ENCODE measurements around the gene RBMS3. TPM values are rescaled to one million over a fixed set of nuclear protein-coding genes. Genes with fewer than 3 reads are reported as not detected.

Gene RBMS3
- total RNA-seq, 1 experiment from 2014 or later, result 5.9 TPM

DNA sequence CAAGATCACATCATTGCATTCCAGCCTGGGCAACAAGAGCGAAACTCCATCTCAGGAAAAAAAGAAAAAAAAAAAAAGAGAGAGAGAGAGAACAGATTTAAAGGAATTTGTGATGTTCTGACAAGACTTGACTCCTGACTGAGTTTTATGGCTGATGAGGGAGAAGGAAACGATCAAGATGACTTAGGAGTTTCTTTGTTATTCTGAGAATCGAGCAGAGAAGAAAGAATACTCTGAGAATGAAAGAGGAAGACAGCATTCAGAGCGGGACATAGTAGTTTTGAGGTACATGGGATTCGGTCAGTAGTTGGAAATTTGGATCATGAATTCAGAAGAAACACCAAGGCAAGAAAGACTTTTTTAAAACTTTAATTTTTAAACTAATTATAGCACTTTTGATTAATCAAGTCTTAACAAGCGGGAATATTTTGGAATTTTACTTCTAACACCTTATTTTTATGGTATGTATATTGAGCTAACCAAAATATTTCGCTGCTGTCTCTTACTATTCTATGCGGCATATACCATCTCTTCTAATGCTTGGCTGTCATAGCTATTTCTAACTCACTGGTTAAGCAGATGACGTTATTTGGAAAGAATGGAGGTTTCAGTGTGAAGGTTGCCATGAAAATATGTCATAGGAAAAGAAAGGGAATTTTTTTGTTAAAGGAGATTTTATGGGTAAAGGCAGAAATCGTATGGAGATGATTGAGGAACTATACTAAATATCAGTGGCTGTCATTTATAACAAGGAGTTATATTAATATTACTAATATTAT, 644.1 kb downstream of the RBMS3 start:
- Histone ChIP-seq H3K4me1 (ENCODE audit: insufficient read depth, low read length, poor library complexity, severe bottlenecking) (no peaks in the 10 kb centered on the region), H3K27ac (ENCODE audit: low read depth, low read length, poor library complexity, severe bottlenecking) (no peak overlapping the region), H3K27me3 (replicated peaks; ENCODE audit: insufficient read depth, low read depth, low read length, poor library complexity) (no peaks in the 10 kb centered on the region), H3K36me3 (ENCODE audit: insufficient read depth, low read length, poor library complexity, severe bottlenecking) (no peaks in the 10 kb centered on the region), H3K4me3 (ENCODE audit: low read depth, low read length, poor library complexity, severe bottlenecking) (no peak overlapping the region), H3K9me3 (ENCODE audit: low read depth, low read length, poor library complexity, severe bottlenecking) (no peaks in the 10 kb centered on the region)
- ChIA-PET CTCF (no interaction called here), POLR2A (ENCODE audit: low non-redundant PET) (no interaction called here)
- no TSS peak for BruUV-seq (replicated peaks)
- DNase-seq (ENCODE audit: low spot score), result no peak
- intact Hi-C loops (cut with micrococcal nuclease; ENCODE audit: unreplicated experiment), result no loop called here
- no peak for TF ChIP-seq EZH2 (IDR thresholded peaks at IDR 0.05; ENCODE audit: borderline replicate concordance, low read depth, low read length, poor library complexity, severe bottlenecking)
- TF ChIP-seq, protein P1, sequence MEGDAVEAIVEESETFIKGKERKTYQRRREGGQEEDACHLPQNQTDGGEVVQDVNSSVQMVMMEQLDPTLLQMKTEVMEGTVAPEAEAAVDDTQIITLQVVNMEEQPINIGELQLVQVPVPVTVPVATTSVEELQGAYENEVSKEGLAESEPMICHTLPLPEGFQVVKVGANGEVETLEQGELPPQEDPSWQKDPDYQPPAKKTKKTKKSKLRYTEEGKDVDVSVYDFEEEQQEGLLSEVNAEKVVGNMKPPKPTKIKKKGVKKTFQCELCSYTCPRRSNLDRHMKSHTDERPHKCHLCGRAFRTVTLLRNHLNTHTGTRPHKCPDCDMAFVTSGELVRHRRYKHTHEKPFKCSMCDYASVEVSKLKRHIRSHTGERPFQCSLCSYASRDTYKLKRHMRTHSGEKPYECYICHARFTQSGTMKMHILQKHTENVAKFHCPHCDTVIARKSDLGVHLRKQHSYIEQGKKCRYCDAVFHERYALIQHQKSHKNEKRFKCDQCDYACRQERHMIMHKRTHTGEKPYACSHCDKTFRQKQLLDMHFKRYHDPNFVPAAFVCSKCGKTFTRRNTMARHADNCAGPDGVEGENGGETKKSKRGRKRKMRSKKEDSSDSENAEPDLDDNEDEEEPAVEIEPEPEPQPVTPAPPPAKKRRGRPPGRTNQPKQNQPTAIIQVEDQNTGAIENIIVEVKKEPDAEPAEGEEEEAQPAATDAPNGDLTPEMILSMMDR (conservative IDR thresholded peaks at IDR 0.05; ENCODE audit: low read depth, low read length), result no peak

DNA sequence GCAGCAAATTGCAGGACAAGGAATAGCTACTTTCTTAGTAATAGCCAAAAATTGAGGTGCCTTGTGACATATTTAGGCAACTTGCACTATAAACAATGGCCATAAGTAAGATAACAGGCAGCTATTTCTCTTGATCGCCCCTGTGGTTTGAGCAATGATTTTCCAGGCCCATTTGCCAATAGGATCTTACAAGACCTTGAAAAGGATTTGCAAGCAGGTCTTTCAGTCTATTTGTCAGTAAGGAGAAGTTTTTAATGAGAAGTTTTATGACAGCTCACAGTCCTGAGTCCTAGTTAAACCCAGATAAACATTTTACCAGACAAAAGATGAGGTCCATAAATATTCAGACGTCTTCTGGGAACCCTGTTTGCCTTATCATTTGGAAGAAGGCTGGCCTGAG, 645.5 kb downstream of the RBMS3 start:
- H3K27ac ChIP-seq (ENCODE audit: low read depth, low read length, poor library complexity, severe bottlenecking), result no peak overlapping the region
- no TSS peak for BruUV-seq (replicated peaks)
- ChIA-PET POLR2A (ENCODE audit: low non-redundant PET) (interaction anchor here (0.6 kb wide), 1 partner anchor 13 kb away, joined by 5 read pairs; no protein-coding TSS in a partner anchor), CTCF (no interaction called here)
- no peaks in the 10 kb centered on the region for H3K27me3 ChIP-seq (replicated peaks; ENCODE audit: insufficient read depth, low read depth, low read length, poor library complexity)
- intact Hi-C loops (cut with micrococcal nuclease; ENCODE audit: unreplicated experiment), result no loop called here
- H3K4me1 ChIP-seq (ENCODE audit: insufficient read depth, low read length, poor library complexity, severe bottlenecking), result no peaks in the 10 kb centered on the region
- TF ChIP-seq, protein P1 (conservative IDR thresholded peaks at IDR 0.05; ENCODE audit: low read depth, low read length), result no peak
- DNase-seq (ENCODE audit: low spot score), result no peak
- no peaks in the 10 kb centered on the region for H3K36me3 ChIP-seq (ENCODE audit: insufficient read depth, low read length, poor library complexity, severe bottlenecking)
- no peaks in the 10 kb centered on the region for H3K9me3 ChIP-seq (ENCODE audit: low read depth, low read length, poor library complexity, severe bottlenecking)
- no peak overlapping the region for H3K4me3 ChIP-seq (ENCODE audit: low read depth, low read length, poor library complexity, severe bottlenecking)

DNA sequence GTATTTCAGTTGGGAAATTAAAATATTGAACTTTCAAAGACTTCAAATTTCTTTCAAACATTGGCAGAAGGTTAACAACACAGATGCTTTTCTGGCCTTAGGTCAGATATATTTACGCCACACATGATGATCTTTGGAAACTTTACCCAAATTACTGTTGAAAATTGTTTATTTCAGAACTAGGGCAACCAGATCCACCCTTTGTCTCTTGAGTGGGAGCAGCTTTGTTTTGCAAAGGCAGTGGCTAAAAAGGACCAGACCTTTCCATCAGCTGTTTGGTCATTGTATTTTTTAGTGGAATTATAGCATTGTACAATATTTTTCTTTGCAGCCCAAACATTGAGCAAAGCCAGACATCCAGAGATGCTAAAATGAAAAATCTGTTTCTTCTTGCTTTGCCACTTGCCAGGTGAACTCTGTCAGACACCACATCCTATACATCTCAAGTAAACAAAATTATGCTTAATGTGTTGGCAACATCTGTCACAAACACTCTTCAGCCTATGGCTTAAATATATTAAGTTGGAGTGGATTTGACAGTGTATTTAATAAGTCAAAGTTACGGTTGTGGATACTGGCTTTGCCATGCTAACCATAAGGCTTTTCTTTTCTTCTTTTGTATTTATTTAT, 651.9 kb downstream of the RBMS3 start:
- BruUV-seq (replicated peaks), result no TSS peak
- H3K27ac ChIP-seq (ENCODE audit: low read depth, low read length, poor library complexity, severe bottlenecking), result no peak overlapping the region
- DNase-seq (ENCODE audit: low spot score), result no peak
- no peaks in the 10 kb centered on the region for H3K27me3 ChIP-seq (replicated peaks; ENCODE audit: insufficient read depth, low read depth, low read length, poor library complexity)
- H3K36me3 ChIP-seq (ENCODE audit: insufficient read depth, low read length, poor library complexity, severe bottlenecking), result no peaks in the 10 kb centered on the region
- no peak for TF ChIP-seq EZH2 (IDR thresholded peaks at IDR 0.05; ENCODE audit: borderline replicate concordance, low read depth, low read length, poor library complexity, severe bottlenecking)
- TF ChIP-seq, protein P1 (conservative IDR thresholded peaks at IDR 0.05; ENCODE audit: low read depth, low read length), result no peak
- H3K4me3 ChIP-seq (ENCODE audit: low read depth, low read length, poor library complexity, severe bottlenecking), result no peak overlapping the region
- POLR2A ChIA-PET (ENCODE audit: low non-redundant PET), result no interaction called here
- intact Hi-C loops (cut with micrococcal nuclease; ENCODE audit: unreplicated experiment), result no loop called here
- CTCF ChIA-PET, result no interaction called here
- H3K9me3 ChIP-seq (ENCODE audit: low read depth, low read length, poor library complexity, severe bottlenecking), result no peaks in the 10 kb centered on the region
- peaks cover 11% of the 10 kb centered on the region for H3K4me1 ChIP-seq (ENCODE audit: insufficient read depth, low read length, poor library complexity, severe bottlenecking)

Measured in A673 (cell line).